Posterior cingulate gyrus (tissue), 11 donors: ENCODE results near the gene KIF5A.

ENCODE experiments used
- DNase-seq, 10 donors: peaks; one replicate each; pipeline versions ENCODE4 v3.0.0 to v3.0.0-alpha.2; 2020 to 2021; ENCODE audit warnings: mixed read lengths in 3 of 10
- intact Hi-C: fragments of 100-400 bp; cut with DNase I; formaldehyde crosslinking; loops from one replicate; pipeline ENCODE4 v1.15.1; 2023

KIF5A gene

DNA sequence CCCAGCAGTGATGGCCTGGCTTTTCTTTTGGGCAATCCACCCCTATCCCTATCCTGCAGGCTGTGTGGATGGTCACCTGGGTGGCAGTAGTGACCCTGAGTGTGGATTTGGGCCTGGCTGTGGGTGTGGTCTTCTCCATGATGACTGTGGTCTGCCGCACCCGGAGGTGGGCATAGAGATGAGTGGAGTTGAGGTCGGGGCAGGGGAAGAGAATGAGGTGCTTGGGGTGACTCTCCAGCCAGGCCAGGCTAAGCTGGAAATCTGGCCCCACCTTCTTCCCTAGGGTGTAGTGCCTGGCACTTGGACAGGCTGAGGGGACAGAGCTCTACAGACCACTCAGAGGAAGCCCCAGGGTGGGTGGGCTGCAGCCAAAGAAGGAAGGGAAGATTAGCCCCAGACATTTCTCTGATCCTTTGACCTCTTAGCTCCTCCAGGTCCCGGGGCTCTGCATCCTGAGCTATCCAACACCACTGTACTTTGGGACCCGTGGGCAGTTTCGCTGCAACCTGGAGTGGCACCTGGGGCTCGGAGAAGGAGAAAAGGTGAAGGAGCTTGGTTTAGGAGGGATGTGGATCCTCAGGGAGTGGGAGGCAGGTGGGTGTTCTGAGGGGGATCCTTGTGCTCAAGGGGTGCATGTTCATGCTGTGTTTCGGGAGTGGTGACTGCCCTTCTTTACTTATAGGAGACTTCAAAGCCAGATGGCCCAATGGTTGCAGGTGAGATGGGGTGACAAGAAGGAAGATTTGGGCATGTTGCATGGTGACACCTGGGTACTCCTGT is 74.8 kb downstream of the KIF5A start:
- intact Hi-C loops = no loop called here
- no peak for DNase-seq

- intact Hi-C loops = no loop called here
- DNase-seq = no peak
Measured at GRCh38 chr12:57625261-57626032, 75.6 kb downstream of the KIF5A start.

GRCh38 chr12:57626111-57626920 is 76.5 kb downstream of the KIF5A start:
- peak in 1 of 10 donors; percentile 82 for DNase-seq
- intact Hi-C loops = no loop called here

DNA sequence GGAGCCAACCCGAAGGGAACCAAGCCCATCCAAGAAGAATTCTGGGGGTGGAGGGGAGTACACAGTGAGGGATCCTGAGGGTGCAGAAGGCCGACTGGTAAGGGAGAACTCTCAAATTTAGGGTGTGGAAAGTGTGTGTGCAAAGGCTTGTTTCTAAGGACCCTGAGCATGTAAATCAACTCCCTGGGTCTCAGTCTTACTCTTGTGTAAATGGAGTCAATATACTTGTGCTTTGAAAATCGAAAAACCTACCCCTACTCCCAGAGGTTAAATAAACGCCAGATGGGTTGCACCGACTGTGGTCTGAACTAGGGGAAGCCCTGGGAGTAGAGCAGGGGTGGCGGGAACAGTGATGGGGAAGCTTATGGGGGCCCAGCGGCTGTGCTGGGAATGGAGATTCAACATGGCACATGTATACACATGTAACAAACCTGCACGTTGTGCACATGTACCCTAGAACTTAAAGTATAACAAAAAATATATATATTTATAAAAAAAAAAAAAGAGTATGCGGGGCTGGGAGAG is 77.1 kb downstream of the KIF5A start:
- no peak for DNase-seq
- intact Hi-C loops = no loop called here

- intact Hi-C loops = no loop called here
- DNase-seq = peak in 3 of 10 donors; percentile 76 to 87 (median 86)
Measured at GRCh38 chr12:57627501-57628279, 77.8 kb downstream of the KIF5A start.

DNA sequence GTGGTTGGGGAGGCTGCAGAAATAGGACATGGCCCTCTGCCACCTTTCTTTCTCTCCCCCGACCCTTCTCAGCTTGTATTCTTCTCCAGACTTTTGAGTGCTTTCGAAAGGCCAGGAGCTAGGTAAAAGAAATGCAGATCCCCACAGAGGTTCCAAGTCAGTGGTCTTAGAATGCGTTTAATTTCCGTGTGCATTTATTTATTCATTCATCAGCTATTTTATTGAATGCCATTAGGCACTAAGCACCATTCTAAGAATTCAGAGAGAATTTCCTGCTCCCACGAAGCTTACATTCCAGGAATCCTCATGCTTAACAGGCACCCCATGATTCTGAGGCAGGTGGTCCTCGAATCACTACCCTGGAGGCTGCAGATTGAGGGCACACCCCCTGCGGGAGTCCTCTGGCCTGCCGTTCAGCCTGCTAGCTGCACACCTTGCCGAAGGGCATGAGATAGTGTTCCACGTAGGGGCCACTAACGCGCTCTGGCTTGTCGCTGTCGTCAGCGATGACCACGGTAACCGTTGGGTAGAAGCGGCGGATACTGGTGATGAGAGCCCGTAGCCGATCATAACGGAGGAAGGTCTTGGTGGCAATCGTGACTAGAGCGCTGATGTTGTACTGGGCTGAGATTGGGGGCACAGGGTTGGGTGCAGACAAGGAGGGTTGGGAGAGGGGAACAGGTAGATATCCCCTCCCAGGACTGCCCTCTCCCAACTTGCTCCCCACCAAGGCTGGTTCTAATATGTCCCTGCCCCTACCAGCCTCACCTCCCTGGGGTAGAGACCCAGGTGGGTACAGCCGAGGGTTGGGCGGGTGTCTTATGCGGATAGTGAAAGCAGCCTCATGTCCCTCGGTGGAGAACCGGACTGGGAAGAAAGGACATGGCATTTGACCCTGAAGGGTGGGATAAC is 78.7 kb downstream of the KIF5A start:
- intact Hi-C loops = no loop called here
- peak in 1 of 10 donors; percentile 63 for DNase-seq

DNA sequence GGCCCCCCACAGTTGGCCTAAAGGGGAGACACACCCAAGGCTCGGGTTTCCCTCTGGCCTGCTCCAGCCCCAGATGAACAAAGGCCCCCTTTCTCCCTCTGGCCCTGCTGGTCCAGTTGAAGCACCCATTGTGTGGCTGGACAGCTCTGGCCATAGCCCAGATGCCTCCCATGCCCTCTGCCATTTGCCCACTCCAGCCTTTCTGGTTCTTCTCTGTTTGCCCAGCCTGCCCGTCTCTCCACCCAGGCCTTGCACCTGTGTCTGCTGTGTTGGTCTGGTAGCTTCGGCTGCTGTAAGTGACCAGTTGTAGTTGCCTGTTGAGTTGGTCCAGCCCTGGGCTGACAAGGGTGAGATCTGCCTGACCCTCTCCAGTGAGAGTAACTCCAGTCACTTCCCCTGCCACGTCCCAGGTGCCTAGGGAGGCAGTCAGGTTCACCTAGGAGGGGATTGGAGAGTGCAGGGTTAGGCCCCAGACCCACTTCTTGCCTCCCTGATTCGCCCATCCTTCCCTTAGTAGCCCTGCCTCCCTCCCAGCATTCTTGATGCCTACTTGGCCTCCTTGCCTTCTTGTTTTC is 80.1 kb downstream of the KIF5A start:
- peak in 6 of 10 donors; percentile 49 to 96 (median 70) for DNase-seq
- intact Hi-C loops = no loop called here

- peak in 1 of 10 donors; percentile 47 for DNase-seq
- intact Hi-C loops = no loop called here
Measured at GRCh38 chr12:57630891-57631433, 81.1 kb downstream of the KIF5A start.

- intact Hi-C loops = loop anchor here (2.0 kb wide), 1 partner anchor 61 kb away; no protein-coding TSS in a partner anchor
Measured at GRCh38 chr12:57631566-57632072, 81.8 kb downstream of the KIF5A start.

GRCh38 chr12:57632073-57632957 is 82.5 kb downstream of the KIF5A start:
- intact Hi-C loops = loop anchor here (2.0 kb wide), 1 partner anchor 60 kb away; no protein-coding TSS in a partner anchor
- DNase-seq = peak in 4 of 10 donors; percentile 41 to 88 (median 86)

More at GRCh38 chr12:57631566-57632072, 81.8 kb downstream of the KIF5A start:
- DNase-seq = peak in 1 of 10 donors; percentile 90

GRCh38 chr12:57632958-57633840 is 83.4 kb downstream of the KIF5A start, which contains the start of gene B4GALNT1:
Gene B4GALNT1 (minus strand): TSS chr12:57633201. CDS start chr12:57632132, 1,069 bp downstream.
- peak; percentile 44 to 96 (median 70) for DNase-seq
- intact Hi-C loops = loop anchor here (2.0 kb wide), 1 partner anchor 60 kb away; no protein-coding TSS in a partner anchor
